Measurements from ENCODE around the gene YWHAH. TPM values are rescaled to one million over a fixed set of nuclear protein-coding genes. Genes with fewer than 3 reads are reported as not detected.

YWHAH gene
- polyA plus RNA-seq, 3 donors = 59.5 to 136 (median 132) TPM

- Histone ChIP-seq H3K79me2 (ENCODE audit: insufficient read depth, low read length) (peaks cover 72% of the 10 kb centered on the region), H3K9ac (ENCODE audit: insufficient read depth, low read length, poor library complexity, severe bottlenecking) (no peak overlapping the region), H3K4me1 (ENCODE audit: control insufficient read depth in 1 of 2, insufficient read depth in 2 of 2, low read length in 2 of 2) (peaks cover 21 to 31% of the 10 kb centered on the region in 2 donors), H3K27ac (ENCODE audit: low read depth in 1 of 2, low read length in 2 of 2) (peak overlapping the region in 1 of 2 donors; percentile 75), H3K4me2 (replicated peaks; ENCODE audit: extremely low read depth, low read length, poor library complexity, severe bottlenecking) (no peak overlapping the region), H2AFZ (ENCODE audit: insufficient read depth, low read depth, low read length, poor library complexity, severe bottlenecking) (no peak overlapping the region), H3K4me3 (replicated peaks in 1 of 3; ENCODE audit: low read depth in 2 of 3, low read length in 3 of 3) (no peak overlapping the region), H3K9me3 (replicated peaks in 1 of 2; ENCODE audit: control insufficient read depth in 1 of 2, insufficient read depth in 1 of 2, low read length in 2 of 2) (no peaks in the 10 kb centered on the region), H3K27me3 (ENCODE audit: control insufficient read depth in 2 of 2, insufficient read depth in 2 of 2, low read length in 2 of 2) (no peaks in the 10 kb centered on the region), H3K36me3 (replicated peaks in 1 of 2; ENCODE audit: control insufficient read depth in 1 of 2, insufficient read depth in 2 of 2, low read length in 2 of 2) (peaks cover 34 to 76% of the 10 kb centered on the region in 2 donors), H4K20me1 (ENCODE audit: insufficient read depth, low read length) (peaks cover 92% of the 10 kb centered on the region)
- intact Hi-C loops (cut with micrococcal nuclease) = loop anchor here (5.0 kb wide), 1 partner anchor 38 kb away; no protein-coding TSS in a partner anchor
- Mint-ChIP-seq H3K4me3 (no peak overlapping the region), H3K27ac (peak overlapping the region in 6 of 7 donors; percentile 61 to 89 (median 74)), H3K4me1 (peaks cover 45% of the 10 kb centered on the region), H3K36me3 (peaks cover 47 to 67% of the 10 kb centered on the region in 2 donors), H3K9me3 (no peaks in the 10 kb centered on the region), H3K27me3 (ENCODE audit: low read depth in 3 of 3) (peaks cover 0 to 4% (median 2%) of the 10 kb centered on the region in 3 donors)
- TF ChIP-seq CTCF (IDR thresholded peaks at IDR 0.05) = no peak
- DNase-seq = no peak
- WGBS (ENCODE audit: insufficient coverage) = 88% methylated on average over 5 of the region's 11 CpGs
Observed at GRCh38 chr22:31954535-31955523, 10.5 kb downstream of the YWHAH start.

- no peak overlapping the region for H3K27ac ChIP-seq (ENCODE audit: low read depth in 1 of 2, low read length in 2 of 2)
- no peaks in the 10 kb centered on the region for H3K9me3 ChIP-seq (replicated peaks in 1 of 2; ENCODE audit: control insufficient read depth in 1 of 2, insufficient read depth in 1 of 2, low read length in 2 of 2)
Observed at GRCh38 chr22:31956360-31956759, 12.0 kb downstream of the YWHAH start.

More at GRCh38 chr22:31956360-31956759, 12.0 kb downstream of the YWHAH start:
- Mint-ChIP-seq H3K4me1 (peaks cover 36% of the 10 kb centered on the region), H3K27me3 (ENCODE audit: low read depth in 3 of 3) (peaks cover 0 to 4% (median 2%) of the 10 kb centered on the region in 3 donors), H3K27ac (peak overlapping the region in 4 of 7 donors; percentile 8 to 79 (median 42)), H3K4me3 (no peak overlapping the region), H3K36me3 (peaks cover 40 to 53% of the 10 kb centered on the region in 2 donors), H3K9me3 (no peaks in the 10 kb centered on the region)
- peaks cover 28 to 60% of the 10 kb centered on the region in 2 donors for H3K36me3 ChIP-seq (replicated peaks in 1 of 2; ENCODE audit: control insufficient read depth in 1 of 2, insufficient read depth in 2 of 2, low read length in 2 of 2)
- TF ChIP-seq CTCF (IDR thresholded peaks at IDR 0.05) = no peak
- DNase-seq = no peak
- no peak overlapping the region for H3K4me2 ChIP-seq (replicated peaks; ENCODE audit: extremely low read depth, low read length, poor library complexity, severe bottlenecking)
- WGBS (ENCODE audit: insufficient coverage) = 96% methylated on average over 9 of the region's 12 CpGs
- peaks cover 21 to 28% of the 10 kb centered on the region in 2 donors for H3K4me1 ChIP-seq (ENCODE audit: control insufficient read depth in 1 of 2, insufficient read depth in 2 of 2, low read length in 2 of 2)
- intact Hi-C loops (cut with micrococcal nuclease) = no loop called here
- H3K79me2 ChIP-seq (ENCODE audit: insufficient read depth, low read length) = peaks cover 57% of the 10 kb centered on the region
- no peak overlapping the region for H2AFZ ChIP-seq (ENCODE audit: insufficient read depth, low read depth, low read length, poor library complexity, severe bottlenecking)
- H3K9ac ChIP-seq (ENCODE audit: insufficient read depth, low read length, poor library complexity, severe bottlenecking) = no peak overlapping the region
- no peak overlapping the region for H3K4me3 ChIP-seq (replicated peaks in 1 of 3; ENCODE audit: low read depth in 2 of 3, low read length in 3 of 3)
- peaks cover 76% of the 10 kb centered on the region for H4K20me1 ChIP-seq (ENCODE audit: insufficient read depth, low read length)
- no peaks in the 10 kb centered on the region for H3K27me3 ChIP-seq (ENCODE audit: control insufficient read depth in 2 of 2, insufficient read depth in 2 of 2, low read length in 2 of 2)

Data from CD14-positive monocyte (primary cell).